ENCODE measurements around the gene TNFRSF8.

The TNFRSF8 gene

DNA sequence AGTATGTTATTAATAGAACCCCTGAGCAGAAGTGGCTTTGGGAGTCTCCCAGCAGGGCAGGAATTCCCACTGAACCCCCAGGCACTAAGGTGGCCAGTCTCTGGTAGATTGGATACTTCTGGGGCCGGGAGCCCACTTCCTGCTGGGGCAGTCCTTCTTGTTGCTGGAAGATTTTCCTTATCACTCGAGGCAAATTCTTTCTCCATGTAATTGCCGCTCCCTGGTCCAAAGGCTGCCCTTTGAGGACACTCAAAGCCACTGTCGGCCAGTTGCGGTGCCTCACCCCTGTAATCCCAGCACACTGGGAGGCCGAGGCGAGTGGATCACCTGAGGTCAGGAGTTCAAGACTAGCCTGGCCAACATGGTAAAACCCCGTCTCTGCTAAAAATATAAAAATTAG is 81.1 kb downstream of the TNFRSF8 start:
- no peak for DNase-seq

DNA sequence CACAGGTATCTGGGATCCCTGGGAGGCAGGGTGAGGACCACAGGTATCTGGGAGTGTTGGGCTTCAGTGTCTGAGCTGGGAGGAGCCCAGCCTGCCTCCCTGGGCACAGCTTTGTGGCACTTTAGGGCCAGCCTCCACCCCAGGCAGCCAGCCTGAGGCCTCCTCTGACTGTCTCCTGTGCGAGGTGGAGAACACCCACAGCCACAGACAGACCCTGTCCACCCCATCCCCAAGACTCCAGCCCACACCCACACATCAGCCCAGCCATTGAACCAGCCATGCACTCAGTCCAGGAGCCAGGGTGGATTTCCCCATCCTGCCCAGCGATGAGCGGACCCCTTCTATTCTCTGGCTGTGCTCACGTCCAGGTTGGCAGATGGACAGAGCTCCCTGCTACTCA is 81.9 kb downstream of the TNFRSF8 start:
- no peak for DNase-seq

DNA sequence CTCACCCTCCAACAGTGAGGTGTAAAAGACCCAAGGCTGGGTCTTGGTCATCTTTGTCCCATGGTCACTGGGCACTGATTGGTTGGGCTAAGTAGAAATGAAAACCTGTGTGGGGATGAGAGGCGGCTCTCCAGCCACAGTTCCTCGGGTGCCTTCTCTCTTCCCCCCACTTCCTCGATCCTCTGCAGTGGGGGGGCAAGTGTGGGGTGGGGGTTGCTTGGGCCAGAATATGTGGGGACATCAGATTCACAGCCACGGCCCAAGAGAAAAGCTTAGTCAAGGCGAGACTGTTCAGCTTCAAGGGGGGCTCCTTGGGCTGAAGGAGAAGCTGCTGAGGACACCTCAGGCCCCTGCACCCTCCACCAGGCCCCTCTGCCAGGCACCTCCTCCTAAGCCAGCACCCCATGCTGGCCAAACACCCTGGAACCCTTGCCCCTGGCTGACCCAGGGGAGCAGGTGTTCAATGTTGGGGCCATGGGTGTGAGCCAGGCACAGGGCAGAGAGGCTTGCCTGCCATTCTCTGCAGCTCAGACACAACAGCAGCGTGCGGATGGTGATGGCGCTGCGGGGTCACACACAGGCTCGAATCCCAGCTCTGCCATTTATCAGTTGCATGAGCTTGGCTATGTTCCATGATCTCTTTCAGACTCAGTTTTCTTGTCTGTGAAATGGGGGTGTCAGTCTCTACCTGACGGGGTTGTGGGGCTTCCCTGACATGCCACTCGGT is 82.7 kb downstream of the TNFRSF8 start:
- no peak for DNase-seq

DNA sequence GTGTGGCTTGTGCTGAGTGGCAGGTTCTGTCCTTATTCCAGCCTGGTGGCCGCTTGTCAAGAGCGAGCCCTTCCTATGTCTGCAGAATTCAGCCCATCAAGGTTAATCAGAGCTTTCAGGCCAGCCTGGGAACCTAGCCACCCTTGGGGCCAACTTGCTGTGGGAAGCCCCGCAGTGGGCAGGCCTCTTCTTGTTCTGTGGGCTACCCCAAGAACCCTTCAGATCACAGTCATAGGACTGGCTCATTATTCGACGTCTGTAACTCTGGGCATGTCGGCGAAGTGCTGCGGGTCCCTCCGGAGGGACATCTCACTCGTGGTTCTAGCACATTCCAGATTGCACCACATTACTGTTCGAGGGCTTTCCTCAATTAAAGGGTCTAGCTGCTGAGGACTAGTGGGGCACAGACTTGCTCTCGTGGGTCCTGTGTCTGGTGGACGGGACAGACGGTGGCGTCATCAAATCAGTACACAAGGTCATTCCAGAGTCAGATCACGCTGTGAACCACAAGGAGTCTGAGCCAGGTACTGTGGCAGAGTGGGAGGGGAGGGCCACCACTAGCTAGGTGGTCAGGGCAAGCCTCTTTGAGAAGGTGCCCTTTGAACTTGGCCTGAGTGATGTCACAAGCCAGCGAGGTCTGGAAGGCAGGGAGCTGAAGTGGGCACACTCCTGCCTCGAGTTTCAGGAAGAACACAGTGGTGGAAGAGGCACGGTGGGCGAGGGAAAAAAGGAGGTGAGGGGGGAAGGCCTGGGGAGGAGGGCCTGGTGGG is 83.4 kb downstream of the TNFRSF8 start:
- DNase-seq = no peak

DNA sequence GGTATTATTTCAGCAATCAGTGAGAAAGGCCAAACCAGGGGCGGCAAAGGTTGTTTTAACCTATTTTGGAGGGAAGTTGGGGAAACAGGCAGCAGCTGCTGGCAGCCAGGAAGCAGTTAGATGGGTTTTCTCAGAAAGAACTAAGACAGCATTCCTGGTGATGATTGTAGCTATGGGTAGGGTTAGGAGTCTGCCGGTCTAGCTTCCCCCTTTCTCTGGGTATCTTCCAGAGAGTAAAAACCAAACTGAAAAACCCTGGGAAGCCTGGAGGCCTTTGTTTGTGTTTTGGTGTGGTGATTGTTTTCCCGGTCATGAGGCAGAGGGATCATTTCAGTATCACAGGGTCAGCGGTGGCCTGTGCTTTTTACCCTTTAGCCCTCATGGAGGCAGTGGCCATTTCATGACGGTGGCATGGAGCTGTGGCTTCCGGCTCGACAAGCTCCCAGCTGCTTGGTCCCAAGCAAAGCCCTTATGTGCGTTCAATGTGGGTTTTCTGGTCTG is 84.1 kb downstream of the TNFRSF8 start:
- no peak for DNase-seq

DNA sequence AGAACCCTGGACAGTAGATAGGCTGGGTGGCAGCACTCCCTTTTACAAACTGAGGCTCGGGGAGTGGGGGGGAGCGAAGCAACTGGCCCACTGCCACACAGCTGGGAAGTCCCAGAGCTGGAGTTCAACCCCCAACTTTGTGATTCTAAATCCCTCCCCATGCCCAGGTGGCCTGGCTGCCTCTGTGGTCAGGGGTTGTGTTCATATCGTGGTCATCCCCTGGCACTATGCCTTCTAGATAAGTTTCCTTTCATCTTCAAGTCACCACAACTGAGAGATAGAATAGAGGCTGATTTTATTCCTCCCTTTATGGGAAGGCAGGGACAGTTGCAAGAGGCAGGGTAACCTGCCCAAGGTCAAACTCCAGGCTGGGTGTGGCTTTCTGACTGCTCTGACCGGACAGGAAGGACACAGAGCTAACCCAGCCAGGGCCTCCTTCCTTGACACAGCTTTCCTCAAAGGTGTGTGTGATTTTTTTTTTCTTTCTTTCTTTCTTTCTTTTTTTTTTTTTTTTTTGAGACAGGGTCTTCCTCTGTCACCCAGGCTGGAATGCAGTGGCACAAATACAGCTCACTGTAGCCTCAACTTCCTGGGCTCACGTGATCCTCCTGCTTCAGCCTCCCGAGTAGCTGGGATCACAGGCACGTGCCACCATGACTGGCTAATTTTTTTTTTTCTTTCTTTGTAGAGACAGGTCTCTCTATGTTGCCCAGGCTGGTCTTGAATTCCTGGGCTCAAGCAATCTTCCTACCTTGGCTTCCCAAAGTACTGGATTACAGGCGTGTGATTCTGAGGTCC is 85.3 kb downstream of the TNFRSF8 start:
- no peak for DNase-seq

DNA sequence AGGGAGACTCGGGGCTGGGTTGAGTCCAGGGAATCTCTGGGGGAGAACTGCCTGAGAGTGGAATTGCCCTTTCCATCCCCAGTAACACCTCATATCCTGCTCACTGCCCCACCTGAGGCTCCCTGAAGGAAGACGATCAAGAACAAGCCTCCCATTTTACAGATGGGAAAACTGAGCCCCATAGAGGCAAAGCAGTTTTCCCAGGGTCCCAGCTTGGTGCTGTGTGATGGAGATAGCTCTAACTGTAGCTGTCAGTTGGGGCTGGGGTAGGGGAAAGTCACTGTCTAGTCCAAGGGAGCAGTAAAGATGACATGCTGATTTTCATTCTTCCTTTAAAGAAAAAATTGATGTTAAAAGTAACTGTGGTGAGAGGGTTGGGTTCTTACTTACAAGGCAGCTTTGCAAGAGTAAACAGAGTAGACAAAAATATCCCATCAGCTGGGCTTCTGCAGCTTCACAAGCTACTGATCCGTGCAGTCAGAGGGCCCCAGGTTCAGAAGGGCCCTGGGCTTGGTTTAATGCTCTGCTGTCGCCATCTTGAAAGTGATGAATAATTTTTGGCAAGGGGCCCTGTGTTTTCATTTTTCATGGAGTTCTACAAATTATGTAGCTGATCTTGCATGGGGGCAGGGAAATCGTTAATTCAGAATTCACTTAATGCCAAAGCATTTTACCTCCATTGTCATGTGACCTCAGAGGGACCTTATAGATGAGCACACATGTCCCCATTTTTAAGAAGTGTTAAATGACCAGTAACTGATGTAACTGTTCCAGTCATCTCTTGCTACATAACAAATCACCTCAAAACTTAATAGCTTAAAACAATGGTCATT is 86.1 kb downstream of the TNFRSF8 start:
- no peak for DNase-seq

DNA sequence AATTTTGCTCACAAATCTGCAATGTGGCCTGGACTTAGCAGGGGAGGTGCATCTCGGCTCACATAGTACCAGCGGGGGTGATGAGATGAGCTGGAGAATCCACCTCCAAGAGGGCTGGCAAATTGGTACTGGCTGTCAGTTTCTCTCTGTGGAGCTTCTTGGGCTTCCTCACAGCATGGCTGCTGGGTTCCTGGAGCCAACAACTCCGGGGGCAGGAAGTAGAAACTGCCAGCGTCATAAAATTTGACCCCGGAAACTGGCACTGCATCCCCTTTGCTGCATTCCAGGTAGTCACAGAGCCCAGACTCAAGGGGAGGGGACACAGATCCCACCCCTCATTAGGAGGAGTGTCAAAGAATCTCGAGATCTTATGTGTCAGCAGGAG is 86.7 kb downstream of the TNFRSF8 start:
- DNase-seq = no peak

DNA sequence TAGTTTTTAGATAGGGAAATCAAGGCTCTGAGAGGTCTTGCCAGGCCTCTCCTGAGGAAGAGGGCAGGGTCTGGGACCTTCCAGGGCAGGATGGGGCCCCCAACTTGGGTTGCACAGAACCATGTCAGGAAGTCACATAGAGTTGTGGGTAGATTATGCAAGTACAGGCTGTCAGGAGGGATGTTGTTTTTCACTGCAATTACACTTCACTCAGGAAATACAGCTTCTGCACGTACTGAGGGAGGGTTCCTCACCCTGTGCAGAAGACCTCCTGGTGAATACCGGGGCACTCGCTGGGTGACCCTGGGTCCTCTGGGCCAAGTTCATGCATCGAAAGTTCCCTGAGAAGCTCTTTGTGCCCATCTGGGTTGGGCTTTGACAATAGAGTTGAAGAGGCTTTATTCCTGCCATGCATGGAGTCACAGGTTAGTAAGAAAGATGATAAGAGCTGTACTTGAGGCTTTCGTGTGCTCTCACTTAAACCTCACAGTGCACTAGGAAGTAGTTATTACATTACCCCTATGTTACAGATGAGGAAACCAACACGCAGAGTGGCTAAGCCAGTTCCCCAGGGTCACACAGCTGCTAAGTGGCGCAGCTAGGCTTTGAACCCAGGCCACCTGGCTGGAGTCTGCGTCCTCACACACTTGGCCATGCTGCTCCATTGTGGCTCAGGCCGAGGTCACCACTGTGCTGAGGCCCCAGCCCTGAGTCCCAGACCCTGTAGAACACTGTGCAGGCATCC is 87.5 kb downstream of the TNFRSF8 start:
- no peak for DNase-seq

DNA sequence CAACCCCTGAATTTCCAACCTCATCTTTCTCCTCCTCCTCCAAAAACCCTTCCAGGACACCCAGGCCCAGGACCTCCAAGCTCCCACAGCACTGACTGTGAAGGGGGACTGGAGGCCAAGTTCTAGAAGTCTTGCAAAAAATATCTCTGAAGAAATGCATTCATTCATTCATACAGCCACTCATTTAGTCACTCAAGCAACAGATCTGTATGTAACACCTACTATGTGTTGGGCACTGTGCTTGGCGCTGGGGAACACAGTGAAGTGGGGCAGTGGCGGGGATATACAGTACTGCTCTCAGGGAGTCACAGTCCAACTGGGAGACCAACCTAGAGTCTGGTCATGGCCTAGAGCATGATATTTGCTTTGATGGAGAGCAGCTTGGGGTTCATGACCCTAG is 88.4 kb downstream of the TNFRSF8 start:
- no peak for DNase-seq

DNA sequence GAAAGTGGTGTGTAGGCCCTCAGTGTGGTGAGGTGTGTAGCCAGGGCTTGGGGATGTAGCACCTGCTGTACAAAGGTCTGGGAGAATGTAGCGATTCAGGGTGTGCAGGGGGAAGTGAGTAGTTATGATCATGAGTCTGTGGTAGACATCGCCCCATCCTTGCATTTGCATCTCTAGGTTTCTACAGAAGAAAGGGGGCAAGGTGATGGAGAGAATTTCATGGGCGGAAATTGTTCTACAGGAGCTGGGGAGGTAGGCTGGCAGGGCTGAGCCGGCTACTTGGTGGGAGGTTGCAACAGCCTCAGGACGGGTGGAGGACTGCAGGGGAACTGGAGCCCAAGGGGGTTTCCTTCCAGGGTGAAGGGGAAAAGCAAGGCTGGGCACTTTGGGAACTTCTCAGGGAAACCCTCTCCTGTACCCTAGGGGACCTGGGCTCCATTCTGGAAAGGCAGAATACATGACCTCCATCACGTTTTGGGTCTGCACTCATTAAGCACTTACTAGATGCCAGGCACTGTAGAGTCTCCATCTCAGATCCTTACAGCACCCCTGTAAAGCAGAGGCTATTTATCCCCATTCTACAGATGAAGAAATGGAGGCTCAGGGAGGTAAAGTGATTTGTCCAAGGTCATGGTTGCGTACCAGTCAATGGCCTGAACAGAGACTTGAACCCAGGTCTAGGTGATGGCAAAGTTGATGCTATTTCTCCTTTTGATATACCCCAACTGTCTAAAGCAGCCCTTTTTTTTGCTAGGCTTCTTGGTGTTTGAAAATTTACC is 89.2 kb downstream of the TNFRSF8 start:
- DNase-seq = no peak

DNA sequence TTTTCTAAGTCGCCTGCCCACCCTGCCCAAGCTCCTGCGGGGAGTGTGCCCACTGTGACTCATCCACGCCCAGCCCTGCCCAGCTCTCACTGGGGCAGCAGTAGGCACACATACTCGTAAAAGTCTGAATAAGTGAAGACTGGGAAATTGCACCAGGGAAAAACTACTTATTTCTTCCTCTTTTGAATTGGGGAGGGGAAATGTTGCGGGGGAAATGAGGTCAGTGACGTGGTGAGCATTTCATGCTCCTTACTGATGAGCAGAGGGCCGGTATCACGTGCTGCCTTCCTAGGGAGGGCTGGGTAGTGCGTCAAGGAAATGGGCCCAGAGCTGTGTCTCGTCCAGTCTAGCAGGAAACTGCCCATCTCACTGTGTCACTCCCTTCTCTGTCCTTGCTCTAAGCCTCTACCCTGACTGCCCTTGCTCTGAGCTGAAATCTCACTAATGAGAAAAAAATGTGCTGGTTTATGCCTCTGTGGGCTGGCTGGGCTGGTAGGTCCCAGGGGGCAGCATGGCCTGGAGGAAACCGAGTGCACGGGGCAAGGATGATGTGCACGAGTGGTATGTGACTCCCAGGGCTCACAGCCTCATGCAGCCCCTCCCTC is 90.2 kb downstream of the TNFRSF8 start:
- no peak for DNase-seq

DNA sequence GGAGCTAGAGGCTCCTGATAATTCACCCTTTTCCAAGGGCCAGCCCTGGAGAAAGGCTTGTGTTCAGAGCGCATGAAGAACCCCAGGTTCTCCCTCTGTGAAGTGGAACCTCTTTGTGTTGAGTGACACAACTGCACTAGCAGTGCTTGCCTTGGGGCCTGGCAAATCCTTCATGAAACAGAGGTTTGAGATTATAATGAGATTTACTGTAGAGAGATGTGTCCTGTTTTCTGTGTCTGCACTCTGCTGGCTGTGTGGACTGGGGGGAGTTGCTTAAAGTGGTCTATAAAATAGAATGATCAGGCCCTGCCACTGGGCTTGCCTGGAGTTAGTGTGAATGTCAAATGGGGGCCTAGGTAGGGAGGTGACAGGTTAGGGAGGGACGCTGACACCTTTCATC is 92.2 kb downstream of the TNFRSF8 start:
- no peak for DNase-seq

DNA sequence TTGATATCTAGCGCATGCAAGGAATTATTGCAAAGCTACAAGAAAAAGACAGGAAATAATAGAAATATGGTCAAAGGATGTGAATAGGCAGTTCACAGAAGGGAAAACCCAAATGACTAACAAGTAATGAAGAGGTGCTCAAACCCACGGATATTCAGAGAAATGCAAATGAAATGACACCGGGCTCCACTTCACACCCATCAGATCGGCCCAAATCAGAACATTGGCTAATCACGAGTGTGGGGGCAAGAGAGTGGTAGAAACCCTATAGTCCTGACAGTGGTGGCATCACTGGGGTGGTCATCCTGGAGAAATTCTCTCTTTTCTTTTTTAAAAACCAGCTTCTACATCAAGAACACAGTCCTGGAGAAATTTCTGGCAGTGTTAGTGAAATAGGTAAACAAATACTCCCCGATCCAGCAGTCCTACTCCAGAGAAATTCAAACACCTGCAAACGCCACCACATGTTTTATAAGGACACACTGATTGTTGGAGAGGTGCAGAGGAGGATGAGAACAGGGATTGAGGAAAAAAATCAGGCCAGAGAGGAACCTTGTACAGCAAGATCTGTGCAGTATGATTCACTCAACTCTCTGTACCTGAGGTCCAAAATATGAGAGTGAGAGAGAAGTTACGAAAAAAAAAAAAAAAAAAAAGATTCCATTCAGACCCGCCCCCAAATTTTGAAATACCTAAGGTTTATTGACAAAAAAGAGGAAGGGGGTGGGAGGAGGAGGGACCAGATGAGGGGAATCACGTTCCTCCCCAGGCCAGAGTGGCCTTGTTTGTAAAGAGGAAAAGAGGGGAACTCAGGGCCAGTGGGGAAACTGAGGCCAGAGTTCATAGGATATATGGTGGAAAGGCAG is 94.5 kb downstream of the TNFRSF8 start:
- DNase-seq = no peak

DNA sequence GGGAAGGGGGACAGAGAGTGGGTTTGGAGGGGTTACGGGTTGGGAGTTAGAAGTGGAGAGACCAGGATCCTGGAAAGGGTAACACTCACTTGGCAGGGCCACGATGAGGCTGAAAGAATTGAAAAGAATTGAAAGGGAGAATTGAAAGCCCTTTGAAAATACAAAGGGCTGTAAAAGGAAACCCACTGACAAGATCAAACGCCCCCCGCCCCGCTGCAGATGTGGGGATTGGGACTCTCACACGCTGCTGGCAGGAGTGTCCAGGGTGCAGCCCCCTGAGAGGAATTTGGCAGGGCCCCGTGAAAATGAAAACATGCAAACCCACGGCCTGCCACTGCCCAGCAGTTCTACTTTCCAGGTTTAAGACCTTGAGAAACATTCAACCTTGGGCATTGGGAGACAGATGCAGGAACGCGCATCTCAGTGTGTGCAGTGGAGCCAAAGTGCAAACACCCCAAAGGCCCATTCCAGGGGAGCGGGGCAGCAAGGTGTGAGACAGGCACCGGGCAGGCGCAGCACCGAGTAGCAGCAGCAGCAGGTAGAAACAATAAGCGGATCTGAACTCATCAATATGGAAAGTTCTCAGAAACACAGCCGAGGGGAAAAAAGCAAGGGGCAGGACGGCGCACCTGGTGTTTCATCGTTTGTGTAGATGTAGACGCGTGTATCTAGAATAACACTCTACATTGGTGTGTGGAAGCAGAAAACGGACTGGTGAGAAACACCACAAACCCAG is 95.4 kb downstream of the TNFRSF8 start:
- no peak for DNase-seq

DNA sequence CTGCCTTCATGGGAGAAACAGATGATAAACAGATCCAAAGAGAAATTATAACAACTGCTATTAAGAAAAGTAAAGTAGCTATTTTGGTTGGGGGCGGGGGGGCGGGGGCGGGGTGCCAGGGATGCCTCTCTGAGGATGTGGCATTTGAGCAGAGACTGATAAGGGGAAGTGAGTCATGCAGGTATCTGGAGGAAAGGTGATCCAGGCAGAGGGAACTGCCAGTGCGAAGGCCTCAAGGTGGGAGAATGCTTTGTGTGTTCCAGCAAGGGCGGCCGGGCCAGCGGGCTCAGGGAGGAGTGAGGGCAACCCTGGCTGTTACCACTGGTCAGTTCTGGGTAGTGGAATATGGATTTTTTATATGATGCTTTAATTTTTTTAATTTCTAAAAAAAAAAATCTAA is 96.7 kb downstream of the TNFRSF8 start:
- no peak for DNase-seq

DNA sequence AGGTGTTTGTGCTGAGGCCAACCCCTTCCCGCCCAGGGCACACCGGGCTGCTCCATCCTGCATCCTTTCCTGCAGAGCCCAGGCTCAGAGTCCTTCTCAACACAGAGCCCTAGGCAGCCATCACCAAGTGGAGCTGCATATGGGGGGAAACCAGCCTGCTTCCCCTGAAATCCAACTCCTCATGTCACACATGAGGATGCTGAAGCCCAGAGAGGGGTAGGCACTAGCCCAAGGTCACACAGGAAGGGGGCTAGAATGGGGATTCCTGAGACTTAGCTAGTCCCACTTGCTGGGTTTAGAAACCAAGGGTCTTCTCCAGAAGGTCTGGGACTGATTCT is 98.2 kb downstream of the TNFRSF8 start:
- DNase-seq = no peak

DNA sequence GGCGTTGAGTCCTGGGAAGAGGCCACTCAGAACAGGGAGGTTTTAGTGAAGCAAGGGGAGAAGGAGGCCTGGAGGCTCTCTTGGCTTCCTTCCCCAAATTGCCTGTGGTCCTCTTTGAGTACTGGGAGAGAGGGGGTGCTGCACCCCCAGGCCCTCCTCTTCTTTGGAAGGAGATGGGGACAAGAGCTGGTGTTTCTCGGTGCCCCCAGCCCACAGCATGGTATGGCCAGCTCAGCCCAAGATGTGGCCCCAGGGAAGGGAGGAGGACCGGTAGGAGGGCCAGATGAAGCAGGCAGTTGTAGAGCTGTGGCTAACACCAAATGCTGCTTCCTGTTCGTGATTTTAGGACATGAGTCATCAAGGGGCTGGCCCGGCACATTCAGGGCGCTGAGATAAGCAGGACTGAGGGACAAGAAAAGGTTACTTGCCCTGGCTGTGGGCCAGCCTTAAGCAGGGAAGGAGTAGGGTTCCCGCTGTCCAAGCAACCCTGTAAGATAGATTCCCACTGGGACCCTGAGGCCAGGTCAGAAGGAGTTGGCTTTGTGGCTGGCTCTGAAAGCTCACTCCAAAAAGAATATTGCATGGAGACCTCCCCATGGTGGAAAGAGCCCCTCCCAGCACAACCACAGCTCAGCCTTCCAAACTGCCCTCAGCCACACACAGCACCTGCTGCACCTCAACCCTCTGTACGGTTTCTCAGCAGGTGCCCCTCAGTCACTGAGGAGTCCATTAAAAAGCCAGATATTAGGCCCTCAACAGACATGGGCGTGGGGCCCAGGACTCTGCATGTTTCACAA is 98.8 kb downstream of the TNFRSF8 start:
- DNase-seq = no peak
